SHP77 (cell line): ENCODE data around the gene MAB21L1.

ENCODE experiments used
- DNase-seq, 2 experiments: peaks; one replicate each; lab custom pipeline; 2025; lab: John Stamatoyannopoulos, UW

The MAB21L1 gene

DNA sequence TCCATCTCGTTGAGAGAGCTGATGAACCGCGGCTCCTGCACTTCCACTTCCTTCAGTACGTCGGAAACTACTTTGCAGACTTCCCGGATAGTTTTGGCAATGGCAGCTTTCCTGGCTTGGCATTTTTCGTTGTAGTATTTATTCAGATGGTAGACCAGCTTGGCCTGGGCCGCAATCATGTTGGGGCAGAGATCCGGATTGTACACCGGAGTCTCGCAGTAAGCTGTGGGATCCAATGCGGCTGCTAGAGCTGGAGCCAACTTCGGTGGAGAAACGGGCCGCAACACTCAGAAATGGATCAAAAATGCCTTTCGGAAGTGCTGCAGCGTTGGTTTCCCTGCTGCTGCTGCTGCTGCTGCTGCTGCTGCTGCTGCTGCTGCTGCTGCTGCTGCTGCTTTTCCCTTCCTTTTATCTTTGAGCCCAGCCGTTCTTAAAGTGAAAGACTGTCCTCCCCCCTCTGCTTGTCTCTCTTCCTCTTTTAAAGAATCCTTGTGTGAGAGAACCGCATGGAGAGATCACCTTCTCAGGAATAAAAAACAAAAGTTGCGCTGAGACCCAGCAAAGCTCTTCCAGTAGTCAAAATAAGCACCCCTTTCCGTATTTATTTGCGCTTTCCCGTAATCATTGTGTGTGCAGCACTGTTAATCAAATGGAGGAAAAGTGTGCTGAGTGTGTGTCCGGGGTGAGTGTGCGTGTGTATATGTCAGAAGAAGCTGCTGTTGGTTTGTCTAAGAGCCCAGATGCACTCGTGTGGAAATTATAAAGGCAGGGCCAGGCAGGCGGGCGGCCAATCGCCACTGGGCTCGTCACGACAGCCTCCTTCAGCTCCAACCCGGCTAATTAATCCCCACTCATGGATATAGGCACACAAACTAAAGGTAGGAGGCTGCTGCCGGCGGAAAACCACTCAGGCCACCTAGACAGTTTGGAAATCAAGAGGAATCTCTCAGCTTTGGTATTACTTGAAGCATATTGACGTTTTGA lies at the start of gene MAB21L1:
Gene MAB21L1, minus strand, starts transcription at position 730 of the 984 bp plus-strand sequence. Its CDS starts 551 bp downstream, at position 179.
- no peak for DNase-seq

DNA sequence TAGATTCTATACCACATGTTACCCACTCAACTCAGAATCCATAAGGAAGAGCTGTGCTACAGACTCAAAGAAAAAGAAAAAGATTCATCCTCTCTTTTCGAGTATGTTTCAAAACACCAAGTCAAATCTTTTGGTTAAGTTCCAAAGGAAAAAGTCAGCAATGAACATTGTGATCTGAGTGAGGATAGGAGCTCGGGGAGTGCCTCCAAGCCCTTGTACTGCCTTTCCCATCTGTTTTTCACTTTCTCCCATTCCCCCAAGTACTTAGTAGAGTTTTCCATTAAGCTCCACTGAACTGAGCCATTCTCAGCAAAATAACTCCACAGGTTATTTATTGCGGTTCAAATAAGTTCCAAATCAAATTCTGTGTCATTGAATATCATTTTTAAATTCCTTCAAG lies 47.7 kb upstream of the MAB21L1 start:
- no peak for DNase-seq

DNA sequence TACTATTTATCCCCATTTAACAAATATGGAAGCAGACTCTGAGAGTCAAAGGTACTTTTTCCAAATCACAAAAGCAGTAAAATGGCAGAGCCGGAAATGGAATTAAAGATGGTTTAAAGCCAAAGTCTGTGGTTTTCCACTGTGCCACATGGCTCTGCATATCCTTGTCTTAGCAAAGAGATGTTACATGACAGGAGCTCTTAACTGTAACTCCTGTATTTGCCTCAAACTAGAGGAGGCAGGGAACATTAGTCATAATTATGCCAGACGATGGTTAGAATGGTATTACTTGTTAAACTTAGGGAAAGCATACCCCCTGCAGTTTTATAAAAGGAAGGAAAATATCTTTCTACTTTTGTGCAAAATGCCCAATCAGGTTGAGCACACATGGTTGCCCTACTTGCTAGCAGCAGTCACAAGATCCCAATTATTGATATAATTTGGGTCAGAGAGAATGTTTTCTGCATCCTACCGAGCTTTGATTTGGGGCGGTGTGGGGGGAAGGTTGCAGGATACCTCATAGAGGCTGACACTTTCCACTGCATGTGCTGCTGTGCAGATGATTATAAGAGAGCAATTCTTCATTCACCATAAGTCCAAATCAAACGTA lies 42.0 kb upstream of the MAB21L1 start:
- DNase-seq = no peak

DNA sequence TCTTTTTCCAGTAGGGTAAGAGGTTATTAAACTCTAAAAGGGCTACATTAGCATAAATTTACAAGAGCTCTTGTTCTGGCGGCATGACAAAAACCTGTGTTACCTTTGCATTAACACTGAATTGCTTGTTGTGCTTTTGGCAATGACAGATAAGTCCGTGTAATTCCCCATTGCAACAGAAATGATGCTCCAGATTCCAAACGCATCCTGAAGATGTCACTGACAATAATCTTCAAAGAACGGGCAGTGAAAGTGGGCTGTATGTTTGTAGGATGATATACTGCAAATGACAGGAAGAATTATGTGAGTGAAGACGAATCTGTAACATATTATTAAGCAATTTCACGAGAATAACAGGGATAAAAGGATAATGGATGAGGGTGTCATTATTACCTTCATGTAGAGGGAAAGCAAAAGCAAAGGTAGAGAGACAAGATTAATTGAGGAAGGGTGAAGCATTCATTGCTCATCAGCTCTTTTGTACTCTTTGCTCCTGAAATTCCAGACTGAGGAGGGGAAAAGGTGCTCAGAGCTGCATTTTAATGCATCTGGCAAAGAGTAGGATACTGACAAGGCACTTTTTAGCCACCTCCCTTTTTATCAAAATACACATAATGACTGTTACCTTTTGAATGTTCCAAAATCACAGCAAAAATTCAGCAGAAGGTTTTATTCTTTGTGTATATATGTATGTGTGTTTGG lies 38.5 kb upstream of the MAB21L1 start:
- no peak for DNase-seq

DNA sequence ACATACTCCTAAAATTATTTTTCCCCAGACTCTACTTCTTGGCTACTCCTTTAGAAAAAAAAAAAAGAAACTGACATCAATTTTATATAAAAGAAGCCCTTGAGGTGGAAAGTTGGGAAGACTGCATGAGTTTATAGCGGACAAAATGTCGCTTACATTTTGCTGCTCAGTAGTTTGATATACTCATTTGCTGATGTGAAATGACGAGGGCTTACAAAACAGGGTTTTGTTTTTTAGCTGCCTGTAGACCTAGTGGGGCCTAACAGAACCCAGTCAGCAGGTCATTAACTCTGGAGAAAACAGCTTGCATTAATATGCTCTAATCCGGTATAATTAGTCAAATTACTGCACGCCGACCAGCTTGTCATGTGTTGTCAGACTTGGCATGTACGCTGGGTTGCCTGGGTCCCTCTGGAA lies 37.6 kb upstream of the MAB21L1 start:
- no peak for DNase-seq

DNA sequence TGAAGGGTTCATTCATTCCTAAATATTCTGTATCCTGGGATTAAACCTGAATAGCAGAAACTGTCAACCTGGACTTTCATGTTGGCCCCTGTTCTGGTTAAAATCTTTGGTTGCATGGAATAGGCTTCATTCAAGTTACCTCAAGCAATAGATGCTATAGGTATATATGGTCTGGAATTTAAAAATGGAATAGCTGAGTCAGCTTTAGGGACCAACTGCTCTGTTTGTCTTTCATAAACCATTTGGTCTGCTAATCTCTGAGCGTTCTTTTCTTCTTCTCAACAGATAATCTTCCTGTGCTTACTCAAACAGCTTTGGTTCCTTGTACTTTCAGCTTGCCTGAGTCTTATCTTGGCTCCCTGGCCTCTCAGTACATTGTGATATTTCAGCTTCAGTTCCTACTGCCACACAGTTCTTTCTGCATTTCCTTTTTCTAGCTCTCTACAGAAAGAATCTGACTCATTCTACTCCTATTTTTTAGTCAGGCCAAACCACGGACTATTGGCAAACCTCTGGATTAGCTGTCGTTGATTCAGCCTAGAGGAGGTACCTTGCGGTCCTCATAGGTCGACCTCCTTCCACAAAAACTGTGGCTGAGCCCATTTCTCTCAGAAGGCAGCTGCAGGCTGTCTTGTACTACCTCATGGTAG lies 35.9 kb upstream of the MAB21L1 start:
- no peak for DNase-seq

DNA sequence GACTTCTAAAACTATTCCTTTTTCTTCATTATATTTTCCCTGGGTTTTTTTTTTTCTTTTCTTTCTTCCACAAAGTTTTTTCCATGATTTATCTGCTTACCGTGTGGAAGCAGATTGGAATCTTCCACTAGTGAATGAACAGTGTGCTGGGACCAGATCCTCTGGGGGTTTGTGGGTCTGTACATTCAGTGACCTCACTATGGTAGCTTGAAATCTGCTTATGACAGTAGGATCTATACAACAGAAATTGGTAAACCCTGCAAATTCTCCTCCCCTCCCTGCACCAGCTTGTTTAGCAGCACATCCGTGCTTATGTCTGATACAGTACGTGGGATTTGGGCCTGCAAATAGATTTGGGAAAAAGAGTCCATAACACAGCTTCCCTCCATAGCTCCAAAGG lies 26.0 kb upstream of the MAB21L1 start:
- no peak for DNase-seq

DNA sequence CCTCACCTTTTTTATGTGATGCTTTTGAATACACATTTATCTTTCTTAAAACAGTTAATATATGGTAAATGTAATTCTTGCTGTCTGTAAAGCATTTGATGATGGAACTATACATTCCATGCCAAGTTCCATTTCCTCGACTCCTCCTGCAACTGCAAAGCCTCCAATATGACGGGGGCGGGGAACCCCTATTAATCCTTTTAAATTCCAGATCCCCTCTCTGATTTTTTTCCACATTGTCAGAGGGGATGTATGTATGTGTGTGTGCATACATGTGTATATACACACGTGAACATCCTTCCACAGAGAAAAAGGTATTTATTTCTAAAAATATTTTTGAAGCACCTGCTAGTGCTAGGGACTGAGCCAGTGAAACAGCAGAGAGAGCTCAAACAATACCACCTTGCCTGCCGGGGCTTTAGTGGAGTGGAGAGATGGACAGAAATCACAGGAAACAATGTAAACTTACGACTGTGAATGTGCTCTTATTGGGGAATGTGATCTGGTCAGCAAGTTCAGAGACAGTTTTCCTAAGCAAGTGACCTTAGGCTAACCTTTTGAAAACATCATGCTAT lies 25.3 kb upstream of the MAB21L1 start:
- no peak for DNase-seq

DNA sequence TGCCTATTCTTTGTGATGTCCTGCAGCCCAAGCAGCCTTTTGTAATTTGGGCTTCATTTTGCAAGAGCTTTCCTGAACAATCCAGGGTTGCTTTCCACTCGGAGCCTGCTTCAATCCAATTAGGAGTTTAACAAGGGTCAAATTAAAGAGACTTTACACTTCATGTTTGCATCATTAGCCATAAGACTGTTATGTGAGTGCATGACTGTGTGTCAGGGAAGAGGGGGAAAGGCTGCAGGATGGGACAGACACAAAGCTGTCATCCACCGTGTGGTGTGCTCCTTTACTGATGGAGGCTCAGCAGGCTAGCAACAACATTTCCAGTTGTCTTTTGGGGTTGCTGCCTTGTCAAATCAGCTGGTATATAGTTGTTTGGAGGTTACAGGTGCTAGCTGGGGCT lies 23.7 kb upstream of the MAB21L1 start:
- DNase-seq = no peak

DNA sequence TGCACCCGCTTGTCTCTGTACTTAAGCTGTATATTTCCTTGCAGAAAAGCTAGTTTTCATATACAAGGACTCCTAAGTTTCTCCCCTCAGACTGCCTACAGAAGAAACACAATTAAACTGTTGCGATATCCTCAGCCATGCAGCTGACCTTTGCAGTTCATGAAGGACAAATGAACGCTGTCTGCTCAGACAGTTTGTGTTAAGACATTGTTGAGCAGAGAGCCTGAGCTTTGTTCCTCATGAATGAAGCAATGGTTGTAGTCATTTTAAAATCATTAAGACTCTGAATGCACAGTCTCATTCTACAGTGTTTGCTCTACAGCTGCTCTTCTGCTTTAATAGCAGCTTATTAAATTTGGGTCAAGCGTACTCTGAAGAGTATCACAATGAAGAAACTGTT lies 23.2 kb upstream of the MAB21L1 start:
- no peak for DNase-seq

DNA sequence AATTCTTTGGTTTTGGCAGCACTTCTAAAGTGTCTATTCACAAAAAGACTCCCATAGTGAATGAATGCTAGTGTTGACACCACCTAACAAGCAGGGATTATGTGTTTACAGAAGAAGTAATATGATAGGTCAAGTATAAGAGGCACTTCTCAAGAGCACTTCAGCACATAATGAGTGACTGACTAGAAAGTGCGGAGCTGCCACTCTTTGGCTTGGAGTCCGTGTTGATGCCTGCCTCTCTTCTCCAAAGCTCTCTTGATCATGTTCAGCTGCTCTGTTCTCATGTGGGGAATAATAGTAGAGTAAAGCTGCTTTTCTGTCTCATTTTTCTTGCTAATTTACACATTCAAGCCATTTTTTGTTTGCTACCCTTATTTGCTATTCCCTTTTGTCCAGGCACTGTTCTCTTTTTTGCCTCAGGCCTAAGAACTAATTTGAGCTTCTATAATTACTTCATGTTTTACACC lies 22.7 kb upstream of the MAB21L1 start:
- peak; percentile 74 to 92 for DNase-seq

DNA sequence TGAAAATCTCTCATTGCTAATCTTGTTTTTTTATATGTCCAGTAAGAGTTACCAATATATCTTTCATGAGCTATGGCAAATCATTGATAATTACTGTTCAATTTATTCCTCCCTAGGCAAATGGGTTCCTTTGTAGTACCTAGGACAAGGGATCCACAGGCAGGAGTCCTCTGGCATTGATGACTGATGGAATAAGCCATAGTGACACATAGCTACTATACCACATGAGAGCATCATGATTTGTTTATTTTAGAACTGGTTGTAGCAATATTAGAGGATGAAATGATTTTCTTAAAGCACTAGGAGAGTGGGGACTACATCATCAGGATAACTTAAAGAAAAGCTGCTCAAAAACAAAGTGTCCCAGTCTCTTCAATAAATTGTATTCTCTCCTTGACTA lies 21.7 kb upstream of the MAB21L1 start:
- no peak for DNase-seq

DNA sequence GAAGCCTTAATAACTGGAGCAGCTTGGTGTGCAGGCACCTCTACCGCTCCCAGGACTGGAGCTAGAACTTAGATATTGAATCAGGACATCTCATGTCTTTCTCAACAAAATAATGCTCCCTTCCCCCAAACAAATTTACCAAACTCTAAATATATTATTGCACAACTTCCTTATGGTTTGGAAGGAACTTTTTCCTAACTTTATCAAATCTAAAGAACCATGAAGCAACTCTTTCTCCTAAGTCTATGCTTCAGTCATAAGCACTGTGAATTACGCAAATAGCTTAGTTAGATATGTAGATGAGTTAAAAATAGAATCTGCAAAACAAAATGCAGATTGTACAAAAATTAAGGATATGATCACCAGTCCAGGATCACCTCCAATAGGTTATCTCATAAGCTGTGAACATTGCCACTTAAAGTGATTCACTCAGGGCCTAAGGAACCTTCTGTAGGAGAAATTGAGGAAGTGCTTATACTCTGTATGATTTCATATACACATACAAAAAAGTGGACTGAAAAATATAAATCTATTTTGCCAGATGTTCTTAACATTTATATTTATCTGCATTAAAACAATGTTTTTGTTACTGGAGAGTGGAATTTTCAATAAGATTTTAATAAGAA lies 20.4 kb upstream of the MAB21L1 start:
- DNase-seq = no peak

DNA sequence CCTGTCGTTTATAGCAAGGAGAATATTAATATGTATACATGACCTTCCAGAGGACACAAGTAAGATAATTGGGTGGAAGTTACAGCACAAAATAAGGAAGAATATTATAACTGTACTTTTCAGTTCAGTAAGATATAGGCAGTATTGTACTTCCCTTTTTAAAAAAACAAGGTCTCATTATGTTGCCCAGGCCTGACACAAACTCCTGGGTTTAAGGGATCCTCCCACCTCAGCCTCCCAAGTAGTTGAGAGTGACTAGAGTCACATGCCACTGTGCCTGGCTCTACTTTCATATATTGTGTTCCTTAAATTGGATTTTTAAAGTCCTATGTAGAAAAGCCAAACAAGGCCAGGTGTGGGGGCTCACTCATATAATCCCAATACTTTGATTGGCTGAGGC lies 19.5 kb upstream of the MAB21L1 start:
- no peak for DNase-seq

DNA sequence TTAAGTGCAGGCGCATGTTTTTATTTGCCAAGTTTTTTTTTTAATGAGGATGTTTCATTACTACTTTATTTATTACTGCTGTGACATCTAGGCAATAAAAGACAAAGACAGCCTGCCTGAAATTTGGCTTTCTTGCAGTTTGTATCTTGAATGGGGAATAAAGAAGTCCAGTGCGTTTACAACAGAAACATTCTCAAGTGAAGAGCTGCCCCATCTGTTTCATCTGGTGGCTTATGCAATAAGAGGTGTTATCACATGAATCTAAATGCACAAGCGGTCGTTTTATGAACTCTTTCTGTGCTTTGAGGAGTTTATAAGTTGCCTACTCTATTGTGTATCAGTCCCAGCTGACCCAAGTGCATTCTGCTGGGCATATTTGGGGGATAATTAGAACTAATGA lies 12.6 kb upstream of the MAB21L1 start:
- no peak for DNase-seq

DNA sequence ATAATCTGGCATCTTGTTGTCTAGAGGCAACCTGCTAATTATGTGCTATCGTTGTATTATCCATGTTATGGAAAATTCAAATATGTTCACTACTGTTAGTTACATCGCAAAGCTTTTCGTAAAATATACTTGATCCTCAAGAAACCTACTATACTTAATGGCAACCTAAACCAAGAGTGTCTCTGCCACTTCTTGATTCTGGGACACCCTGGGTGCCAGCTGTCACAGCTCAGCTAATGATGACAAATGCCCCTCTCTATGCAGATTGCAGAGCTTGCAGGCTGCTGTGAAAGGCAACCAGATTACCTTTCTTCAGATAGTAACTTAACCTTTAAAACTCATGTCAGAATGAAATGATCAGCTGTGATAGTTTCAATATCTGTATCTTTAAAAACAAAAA lies 8.9 kb upstream of the MAB21L1 start:
- DNase-seq = peak in 1 of 2 experiments; percentile 35

DNA sequence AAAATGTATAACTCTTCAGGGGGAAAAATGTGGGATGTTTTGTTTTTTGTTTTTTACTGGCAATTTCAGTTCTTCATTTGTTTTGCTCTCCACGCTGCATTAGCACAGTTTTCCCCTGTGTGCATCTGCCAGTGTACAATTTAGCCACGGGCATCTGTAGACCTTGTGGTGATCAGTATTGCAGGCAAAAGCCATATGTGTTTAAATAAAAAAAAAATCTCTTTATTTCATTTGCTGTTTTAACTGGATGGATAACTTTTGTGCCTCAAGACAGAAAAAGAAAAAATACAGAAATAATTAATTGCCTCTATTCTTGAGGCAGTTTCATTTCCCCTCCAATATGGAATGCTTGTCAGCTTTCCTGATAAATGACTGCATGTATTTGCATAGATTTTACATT lies 7.9 kb upstream of the MAB21L1 start:
- DNase-seq = no peak

DNA sequence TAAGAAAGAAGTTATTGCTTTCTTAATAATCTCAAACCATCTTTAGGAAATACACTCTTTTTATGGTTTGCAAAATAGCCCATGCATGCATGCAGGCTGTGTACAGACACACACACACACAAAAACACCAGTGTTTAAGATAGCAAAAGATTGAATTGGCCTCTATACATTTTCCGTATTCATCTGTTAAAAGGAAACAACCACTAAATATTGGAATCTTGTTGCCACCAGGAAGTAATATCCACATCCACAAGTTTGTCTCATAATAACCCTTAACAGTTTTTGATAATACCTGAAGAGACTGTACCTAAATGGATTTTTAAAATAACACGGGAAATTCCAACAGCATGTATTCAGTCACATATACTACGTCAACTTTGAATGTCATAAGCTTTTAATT lies 7.3 kb upstream of the MAB21L1 start:
- no peak for DNase-seq

DNA sequence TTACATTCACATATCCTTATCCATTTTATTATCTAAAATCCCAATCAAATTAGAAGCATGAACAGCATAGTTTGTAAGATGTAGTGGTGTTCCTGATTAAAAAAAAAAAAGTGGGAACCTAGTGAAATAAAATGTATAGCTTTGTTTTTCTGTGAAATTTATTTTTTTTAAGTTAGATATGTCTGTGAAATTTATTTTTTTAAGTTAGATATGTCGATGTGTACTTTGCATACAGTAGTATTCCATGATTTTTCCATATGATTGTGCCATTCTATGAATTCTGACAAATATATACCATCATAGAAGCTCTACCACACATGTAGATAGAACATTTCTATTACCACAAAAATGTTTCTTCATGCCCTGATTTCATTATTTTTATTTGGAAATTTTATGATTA lies 6.0 kb upstream of the MAB21L1 start:
- DNase-seq = no peak

DNA sequence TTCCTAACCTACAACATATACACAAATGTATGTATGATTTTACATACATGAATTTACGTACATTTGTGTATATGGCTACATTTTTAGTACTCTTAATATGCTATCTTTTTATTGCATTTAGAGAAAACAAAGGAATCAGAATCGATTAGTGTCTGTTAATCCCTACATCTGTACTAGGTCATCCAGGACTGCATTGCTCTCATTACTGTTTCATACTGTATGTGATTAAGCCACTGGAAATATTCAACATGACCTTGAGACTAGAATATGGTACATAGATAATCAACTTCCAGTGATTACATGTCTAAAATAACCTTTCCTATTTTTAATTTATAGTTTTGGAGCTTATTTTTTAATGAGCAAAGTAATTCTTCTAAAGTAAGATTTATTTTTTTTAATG lies 5.3 kb upstream of the MAB21L1 start:
- no peak for DNase-seq

DNA sequence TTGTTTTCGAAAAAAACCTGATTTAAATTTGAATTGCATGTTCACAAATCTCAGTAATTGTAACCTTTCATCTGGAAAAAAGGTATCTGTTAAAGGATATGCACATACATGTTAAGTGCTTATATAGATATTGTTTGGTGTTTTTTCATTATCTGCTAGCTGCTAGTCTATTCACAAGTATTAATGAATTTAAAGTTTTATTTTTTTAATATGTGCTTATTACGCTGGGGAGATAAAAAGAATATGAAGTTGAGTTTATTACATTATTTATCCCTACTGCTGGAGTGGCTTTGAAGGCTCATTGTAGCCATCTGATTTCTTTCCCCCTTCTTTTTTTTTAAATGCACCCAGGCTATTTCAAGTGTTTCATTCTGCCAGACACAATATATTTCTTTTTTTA lies 3.9 kb upstream of the MAB21L1 start:
- no peak for DNase-seq
